T-helper 22 cell (primary cell): ENCODE data around the gene RGS3.

Source experiments
- DNase-seq: peaks from one replicate; pipeline ENCODE4 v3.0.0-alpha.2; 2020; ENCODE audit warnings: low read depth

RGS3 gene

DNA sequence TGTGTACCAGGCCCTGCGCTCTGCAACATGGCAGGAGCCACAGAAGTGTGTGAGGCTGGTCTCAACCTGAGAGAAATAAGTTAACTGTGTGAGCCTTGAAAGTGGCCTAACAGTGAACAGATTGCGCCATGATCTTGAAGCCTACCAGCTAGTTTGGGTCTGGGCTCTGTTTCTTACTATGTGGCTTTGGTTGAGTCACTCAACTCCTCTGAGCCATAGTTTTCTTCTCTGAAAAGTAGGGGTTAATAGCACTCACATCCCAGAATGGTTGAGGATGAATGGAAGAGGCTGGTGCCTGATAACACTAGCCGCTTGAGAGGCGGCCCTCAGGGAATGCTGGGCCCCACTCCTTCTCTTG is 121.5 kb downstream of the RGS3 start:
- DNase-seq, result no peak

GRCh38 chr9:113585555-113585954 is 122.0 kb downstream of the RGS3 start:
- no peak for DNase-seq

- no peak for DNase-seq
Observed at GRCh38 chr9:113587471-113588031, 124.0 kb downstream of the RGS3 start.

DNA sequence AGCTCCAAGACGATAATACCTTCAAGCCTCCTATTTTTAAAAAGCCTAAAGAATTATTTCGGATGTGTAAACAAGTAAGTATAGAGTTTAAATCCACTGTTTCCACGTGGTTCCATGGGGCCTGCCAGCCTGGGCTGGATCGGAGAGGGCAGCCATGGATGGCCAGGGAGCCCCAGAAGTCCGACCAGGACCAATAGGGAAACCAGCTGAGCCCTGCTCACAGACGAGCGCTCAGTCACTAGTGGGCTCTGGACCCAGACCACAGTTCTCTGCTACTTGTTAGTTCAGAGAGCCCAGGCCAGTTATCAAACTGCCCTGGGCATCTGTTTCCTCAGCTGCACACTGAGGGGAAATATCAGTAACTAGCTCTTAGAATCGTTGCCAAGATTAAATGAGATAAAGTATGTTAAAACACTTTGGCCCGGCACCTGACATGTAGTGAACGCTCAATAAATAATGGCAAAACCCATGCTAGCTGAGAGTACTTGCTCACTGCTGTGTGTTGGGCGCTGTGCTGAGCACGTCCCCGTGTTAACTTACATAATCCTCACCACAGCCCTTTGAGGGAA is 124.8 kb downstream of the RGS3 start:
- no peak for DNase-seq

DNA sequence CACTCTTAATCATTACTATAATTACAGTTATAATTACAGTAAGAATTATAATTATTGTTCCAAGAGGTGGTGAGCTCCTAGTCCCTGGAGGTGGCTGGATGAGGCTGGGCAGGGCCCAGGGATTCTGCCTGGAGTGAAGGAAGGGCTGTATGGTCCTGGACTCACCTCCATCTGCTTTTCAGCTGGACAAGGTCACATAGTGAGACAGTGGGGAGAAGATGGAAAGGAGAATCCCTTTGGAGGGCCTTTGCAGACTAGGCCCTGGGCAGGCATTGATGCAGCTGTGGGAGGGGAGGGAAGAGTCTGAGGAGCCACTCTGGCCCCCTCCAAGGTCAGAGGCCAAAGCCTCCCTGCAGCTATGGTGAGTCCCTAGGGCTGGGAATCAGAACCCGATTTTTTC is 125.4 kb downstream of the RGS3 start:
- no peak for DNase-seq

DNA sequence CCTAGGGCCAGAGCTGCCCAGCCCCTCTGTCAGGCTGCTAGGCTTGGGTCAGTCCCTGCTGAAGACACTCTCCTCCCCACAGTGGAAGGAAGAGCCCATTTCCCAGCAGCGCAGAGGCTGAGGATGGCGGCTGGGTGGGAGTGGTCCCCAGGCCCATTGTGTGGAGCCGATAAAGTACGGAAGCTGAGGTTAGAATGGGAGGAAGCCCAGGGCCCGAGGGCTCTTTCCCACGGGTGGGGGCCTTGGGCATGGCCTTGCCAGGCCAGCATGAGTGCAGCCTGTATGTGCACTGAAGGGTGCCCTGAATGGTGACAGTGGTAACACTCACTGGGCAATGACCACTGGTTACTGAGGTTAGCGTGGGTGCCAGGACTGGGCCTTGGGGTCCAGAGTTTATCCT is 125.9 kb downstream of the RGS3 start:
- no peak for DNase-seq

DNA sequence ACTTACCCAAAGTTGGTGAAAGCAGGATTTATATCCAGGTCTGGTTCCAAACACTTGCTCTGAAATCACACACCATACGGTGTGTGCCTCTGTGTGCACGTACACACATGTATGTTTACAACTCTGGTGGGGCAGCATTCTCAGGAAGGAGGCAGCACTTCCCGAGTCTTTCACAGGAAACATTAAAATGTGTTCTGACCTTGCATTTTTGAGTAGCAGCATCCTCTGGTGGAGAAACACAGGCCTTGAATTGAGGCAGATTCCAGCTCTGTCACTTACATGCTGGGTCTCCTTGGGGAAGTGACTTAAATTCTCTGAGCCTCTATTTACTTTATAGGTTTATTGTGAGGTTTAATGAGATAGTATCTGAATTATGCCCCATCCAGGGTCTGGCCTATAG is 126.4 kb downstream of the RGS3 start:
- DNase-seq, result no peak

DNA sequence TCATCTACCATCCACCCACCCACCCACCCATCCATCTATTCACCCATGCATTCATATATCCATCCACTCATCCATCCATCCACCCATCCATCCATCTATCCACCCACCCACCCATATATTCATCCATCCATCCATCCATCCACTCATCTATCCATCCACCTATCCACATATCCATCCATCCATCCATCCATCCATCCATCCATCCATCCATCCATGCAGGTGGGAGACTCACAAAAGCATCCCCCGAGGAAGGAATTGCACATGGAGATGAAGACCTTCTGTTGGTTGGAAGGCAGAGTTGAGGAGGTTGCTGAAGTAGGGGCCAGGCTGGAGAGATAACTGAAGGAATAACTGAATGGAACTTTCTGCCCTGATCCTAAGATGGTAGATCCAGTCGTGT is 126.9 kb downstream of the RGS3 start:
- DNase-seq, result no peak

- no peak for DNase-seq
Observed at GRCh38 chr9:113590991-113591898, 127.7 kb downstream of the RGS3 start.

- no peak for DNase-seq
Observed at GRCh38 chr9:113591899-113592625, 128.5 kb downstream of the RGS3 start.

- DNase-seq, result no peak
Observed at GRCh38 chr9:113592876-113593575, 129.5 kb downstream of the RGS3 start.

DNA sequence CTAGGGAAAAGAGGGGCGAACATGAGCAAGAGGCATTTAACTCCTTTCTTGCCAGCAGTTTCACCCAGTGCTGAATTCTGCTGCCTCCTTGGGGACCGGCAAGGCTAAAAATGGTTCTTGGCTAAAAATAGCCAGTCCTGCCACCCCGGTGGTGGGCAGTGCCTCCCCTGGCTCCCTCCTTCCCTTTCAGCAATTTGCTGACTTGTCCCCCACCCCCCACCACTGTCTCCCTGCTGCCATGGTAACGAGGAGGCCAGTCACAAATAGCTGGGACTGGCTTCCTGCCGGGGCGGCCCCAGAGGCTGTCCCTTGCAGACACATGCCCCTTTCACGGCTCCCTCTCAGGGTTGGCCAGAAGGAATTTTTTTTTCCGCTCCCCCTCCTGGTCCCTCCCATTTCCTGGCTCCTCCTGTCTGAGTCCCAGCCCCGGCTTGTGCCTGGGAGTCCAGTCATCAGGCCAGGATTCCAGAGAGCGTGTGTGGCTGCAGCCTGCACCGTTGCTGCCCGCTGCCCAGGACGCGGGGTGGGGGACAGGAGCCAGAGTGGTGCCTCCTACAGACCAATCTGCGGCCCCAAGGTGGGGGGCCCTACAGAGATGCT is 130.3 kb downstream of the RGS3 start:
- DNase-seq, result no peak

DNA sequence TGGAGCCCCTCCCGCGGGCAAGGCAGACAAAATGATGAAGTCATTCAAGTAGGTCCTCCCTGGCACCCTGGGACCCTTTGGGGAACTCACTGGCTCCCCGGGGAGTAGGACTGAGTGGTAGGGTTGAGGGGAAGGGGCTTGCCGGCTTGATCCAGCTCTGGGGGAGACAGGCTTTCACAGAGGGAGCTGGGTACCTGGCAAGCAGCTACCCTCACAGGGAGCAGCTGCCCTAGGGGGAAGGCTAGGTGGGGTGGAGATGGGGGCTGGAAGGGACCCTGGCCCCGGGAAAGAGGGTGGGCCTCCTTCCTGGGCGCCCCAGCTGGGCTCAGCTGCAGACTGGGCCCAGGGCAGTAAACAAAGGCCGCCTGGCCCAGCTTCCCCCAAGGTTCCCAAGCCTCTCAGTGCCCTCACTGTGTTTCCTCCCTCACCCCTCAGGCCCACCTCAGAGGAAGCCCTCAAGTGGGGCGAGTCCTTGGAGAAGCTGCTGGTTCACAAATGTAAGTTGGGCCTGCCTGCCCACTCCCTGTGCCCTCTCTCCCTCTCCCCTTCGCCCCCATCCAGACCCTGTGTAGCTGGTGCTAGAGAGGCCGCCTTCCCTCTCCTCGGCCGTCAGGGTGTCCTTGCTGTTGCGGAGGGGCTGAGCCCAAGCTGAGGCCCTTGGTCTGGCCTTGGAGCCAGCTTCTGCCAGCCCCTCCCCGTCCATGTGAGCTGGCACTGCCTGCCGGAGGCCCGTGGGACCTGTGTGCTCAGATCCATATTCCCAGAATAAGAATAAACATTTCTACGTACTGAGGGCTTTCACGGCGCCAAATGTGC is 131.2 kb downstream of the RGS3 start:
- no peak for DNase-seq

GRCh38 chr9:113596616-113597320 is 133.2 kb downstream of the RGS3 start:
- DNase-seq, result no peak

DNA sequence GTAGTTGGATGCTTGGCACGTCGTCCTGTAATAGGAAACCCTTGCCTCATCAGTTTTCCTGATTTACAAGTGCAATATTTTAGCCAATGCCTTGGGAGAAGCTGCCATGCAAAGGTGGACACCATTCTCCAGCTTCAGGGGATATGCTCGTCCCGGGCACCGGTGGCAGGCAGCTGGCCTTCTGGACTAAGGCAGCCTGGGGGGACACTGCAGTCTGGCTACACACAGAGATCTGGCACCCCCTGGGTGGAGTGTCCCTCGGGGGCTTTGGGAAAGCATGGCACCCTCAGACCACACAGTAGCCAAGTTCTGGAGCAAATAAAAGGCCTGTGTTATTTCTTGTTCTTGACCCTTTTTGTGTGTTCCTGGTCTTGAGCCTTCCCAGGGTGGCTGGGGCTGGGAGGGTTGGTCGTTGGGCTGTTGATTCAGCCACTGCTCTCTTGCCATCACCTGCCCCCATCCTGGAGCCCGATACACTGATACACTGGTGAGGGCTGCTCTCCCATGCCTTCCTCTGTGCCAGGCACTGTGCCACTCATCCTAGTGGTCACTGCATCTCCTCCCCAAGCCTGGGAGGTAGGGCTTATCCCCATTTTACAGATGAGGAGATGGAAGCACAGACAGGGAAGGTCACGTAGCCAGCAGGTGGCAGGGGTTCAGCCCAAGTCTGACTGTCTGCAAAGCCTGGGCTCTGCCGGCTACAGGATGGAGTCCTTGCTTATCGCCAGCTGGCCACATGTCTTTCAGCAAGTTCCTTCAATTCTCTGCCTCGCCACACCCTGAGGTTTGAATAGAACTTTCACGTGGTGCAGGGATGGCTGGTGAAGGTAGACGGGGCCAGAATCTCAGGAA is 134.1 kb downstream of the RGS3 start:
- DNase-seq, result no peak

GRCh38 chr9:113598451-113598850 is 134.9 kb downstream of the RGS3 start:
- DNase-seq, result no peak

DNA sequence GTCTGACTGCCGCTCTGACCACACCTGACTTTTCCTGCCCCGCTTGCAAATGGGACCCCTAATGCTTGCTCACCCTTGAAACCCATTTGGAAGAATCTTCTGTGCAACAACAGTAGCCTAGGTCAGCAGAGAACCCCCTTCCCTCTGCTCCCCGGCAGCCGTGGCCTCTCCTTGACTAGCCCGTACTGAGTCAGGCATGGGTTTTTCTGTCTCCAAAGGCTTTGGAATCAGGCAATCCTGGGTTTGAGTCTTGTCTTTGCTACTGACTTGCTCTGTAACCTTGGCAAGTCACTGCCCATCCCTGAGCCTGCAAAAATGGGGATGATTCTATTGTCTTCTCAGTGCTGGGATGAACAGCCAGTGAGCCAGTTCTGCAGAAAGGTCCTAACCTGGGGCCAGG is 135.4 kb downstream of the RGS3 start:
- no peak for DNase-seq

GRCh38 chr9:113599646-113600022 is 136.1 kb downstream of the RGS3 start:
- no peak for DNase-seq
